ENCODE results near the gene DAO.
"Not testable (repeated sequence)": the region's sequence is repeated elsewhere in the genome, so short reads cannot be mapped to it uniquely, and the experiment has no call there.

DAO gene
- long read RNA-seq, donor 1, partial matches to known transcripts: 0 of 1 reads
- long read RNA-seq, donor 1, other reads (novel, unspliced or antisense): 0 of 1 reads
- long read RNA-seq, donor 2: 0 reads
- long read RNA-seq, donor 3, partial matches to known transcripts: 0 of 1 reads
- long read RNA-seq, donor 3, other reads (novel, unspliced or antisense): 0 of 1 reads
- long read RNA-seq, donor 4: 0 reads
- long read RNA-seq, donor 5: 0 reads
- long read RNA-seq, donor 6: 0 reads
- long read RNA-seq, donor 7: 0 reads
- long read RNA-seq, donor 8: 0 reads

- DNase-seq: no peak
These were observed at the start of gene DAO for GRCh38 chr12:108879615-108880254. Gene DAO, plus strand, starts transcription at chr12:108880092. Its CDS starts 4,915 bp downstream, at chr12:108885007.

DNA sequence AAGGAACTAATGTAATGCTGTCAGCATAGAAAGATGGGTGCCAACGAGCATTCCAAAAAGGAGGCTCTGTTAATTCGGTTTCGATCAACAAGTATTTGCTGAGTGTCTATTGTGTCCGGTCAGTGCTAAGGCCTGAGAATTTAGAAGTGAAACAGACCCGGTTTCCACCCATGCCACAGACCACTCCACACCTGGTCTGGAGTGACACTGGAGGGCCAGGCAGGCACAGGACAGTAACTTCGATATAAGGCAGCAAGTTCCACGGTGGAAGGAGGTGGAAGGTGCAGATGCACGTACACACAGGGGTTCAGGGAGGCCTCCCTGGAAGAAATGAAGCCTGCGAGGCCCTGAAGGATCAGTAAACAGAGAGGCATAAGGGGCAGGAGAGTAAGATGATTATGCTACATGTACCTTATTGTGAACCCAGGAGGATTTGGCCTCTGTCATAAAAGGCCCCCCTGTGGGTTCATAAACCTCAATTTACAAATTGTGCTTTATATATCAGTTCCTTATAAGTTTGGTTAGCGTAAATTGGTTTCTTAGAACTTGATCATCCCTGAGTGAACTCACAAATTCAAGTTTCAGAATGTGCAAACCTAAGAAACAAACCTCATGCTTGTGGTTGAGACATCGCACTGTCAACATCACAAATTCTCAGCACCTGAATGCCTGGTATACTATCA, 48.4 kb upstream of the DAO start:
- no peak for DNase-seq

GRCh38 chr12:108832208-108832607, 47.7 kb upstream of the DAO start:
- no peak for DNase-seq

DNA sequence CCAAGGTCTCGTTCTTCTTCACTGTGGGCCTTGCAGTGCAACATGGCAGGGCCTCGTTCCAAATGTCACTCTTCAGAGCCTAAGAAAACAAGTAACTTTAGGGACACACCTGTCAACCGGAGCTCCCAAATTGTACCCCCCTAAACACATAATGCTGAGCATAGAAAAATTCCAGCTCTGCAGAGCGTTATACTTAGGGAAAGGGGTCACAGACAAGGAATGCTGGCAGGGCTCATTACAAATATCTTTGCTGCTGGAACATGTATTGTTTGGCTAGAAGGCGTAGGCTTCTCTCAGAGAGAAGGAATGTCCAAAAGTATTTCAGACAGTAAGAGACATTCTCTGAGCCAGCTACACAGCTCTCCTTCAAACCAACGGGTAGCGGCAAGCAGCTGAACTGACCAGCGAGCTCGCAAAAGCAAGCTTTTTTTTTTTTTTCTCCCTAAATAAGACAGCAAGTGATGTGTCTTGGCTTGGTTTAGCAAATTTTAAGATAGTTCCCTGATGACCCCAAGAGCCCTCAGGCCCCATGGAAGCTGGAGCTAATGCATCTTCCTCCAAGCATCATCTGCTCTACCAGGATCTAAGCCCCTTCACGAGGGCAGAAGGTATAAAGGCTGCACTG, 47.0 kb upstream of the DAO start:
- no peak for DNase-seq

DNA sequence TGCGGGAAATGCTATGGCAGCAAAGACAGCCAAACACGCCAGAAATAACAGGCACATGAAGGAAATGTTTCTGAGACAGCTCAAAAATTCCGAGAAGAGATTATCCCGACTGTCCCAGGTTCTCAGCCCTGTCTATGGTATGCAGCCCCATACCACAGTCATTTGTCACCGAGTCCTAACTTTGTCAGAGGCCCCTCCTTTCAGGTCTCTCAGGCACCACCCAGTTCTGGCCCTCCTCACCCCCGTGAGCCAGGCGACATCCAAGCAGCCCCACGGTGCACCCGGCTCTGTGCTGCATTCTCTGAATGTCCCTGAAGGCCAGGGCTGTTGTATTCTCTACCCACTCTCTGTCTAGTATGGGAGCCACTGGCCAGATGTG, 46.5 kb upstream of the DAO start:
- DNase-seq: no peak

DNA sequence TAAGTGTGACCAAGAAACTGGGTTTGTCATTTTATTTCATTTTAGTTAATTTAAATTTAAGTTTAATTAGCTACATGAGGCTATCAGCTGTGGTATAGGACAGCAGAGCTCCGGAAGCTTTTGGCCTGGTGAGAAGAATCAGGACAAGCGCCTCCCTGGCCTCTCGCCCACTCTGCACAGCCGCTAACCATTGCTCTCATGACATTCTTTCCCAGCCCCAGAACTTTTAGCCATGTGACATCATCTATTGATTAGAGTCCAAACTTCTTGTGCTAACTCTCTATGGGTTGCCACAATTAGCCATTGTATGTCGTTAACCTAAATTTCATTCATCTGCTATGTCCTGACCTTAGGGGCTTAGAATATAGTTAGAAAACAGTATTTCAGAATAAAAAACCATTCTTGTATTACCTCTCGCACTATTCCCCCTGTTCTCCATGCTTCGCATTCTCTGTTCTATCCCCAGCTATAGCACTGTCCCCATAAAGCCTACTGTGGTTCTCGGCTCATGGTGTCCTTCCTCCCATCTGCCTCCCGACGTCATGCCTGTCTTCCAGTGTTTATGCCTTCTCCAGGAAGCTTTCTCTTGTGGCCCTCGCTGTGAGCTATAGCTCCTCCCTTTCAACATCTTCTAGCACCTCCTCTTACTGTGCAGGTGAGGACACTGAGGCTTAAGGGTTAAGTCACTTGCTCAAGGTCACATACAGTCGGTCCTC, 46.0 kb upstream of the DAO start:
- no peak for DNase-seq

DNA sequence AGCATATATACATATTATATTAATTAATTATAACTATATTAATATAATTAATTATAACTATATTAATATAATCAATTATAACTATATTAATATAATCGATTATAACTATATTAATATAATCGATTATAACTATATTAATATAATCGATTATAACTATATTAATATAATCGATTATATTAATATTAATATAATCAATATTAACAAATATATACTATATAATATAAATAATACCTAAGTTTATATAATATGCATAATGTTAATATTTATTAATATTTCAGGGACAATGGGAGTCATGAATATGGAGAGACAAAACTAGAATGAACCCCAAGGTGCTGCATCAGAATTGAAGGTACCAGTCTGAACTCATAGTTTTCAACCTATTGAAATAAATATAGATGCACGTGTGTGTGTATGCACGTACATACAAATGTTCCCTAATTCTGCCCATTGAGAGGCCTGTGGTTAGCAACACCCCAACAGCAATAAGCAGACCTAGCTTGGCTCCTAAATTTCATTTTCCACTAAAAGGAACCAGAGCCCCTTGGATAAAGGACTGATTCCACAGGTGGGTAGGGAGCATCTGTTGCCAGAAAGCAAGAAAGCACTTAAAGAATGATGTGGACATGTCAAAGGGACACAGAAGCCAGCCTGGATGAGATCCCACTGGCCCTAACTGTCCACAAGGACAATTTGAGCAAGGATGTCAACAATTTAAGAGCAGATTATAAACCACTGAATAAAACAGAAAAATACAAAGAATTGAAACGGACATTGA, 43.8 kb upstream of the DAO start:
- no peak for DNase-seq

DNA sequence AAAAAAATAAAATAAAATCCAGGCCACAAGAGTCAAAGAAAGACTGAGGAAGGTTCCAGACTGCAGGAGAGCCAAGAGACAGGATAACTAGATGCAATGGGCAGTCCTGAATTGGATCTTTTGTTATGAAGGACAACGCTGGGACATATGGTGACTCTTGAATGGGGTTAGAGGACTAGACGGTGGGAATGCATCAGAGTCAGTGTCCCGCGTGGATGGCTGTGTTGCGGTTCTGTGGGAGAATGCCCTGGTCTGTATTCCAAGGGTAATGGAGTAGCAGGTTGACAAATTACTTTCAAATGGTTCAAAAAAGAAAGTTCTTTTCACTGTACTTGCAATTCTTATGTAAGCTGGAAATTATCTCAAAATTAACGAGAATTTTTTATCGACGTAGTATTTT, 42.7 kb upstream of the DAO start:
- no peak for DNase-seq

GRCh38 chr12:108837680-108838079, 42.2 kb upstream of the DAO start:
- DNase-seq: no peak

- no peak for DNase-seq
These were observed 41.5 kb upstream of the DAO start for GRCh38 chr12:108838194-108839017.

DNA sequence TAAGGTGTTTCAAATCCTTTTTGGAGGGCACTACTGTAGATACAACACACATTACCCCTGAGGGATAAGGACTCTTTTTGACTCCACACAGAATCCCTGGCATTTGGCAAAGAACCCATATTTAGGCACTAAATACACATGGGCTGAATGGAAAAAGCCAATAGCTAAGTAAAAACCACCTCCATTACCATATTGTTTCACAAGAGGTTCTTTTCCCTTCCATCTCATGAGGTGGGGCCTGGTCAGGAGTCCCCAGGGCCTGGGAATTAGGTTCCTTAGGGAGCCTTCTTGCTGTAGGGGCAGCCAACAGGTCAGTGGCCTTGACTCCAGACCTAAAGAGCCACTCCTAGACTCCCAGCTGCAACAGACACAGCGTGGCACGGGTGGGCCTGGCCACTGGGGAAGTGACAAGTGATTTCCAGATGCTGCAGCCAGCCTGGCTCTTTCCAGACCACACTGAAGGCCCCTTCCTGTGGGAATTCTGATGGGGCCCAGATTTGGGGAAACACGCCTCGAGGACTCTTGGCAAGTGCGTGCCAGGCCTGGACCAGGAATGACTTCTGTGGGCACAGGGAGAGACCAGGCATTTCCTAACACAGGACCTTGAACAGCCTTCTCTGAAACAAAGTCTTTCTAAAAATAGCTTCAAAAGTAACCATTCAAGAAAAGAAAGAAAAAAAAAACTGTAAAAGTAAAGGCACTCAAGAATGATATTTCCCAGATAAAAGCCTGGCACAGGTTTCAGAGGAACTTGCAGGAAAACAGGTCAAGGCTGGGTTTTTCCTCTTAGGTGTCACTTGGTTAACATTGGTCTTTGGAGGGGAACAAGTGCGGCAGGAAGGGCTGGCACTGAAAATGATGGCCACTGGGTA, 40.6 kb upstream of the DAO start:
- DNase-seq: no peak

DNA sequence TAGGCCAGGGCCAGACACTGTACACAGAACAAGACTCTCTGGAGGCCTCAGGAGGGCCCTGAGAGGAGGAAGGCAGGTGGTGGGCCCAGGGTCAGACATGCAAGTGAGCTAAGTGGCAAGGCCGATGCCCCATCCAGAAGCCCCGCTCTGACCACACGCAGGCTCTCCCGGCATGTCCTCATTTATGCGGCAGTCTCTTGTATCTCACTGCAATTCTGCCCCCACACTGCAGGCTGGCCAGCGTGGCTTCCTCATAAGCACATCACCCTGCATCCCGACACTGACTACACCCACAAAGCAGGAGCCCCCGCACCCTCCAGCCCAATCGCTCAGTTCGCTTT, 40.0 kb upstream of the DAO start:
- DNase-seq: no peak

DNA sequence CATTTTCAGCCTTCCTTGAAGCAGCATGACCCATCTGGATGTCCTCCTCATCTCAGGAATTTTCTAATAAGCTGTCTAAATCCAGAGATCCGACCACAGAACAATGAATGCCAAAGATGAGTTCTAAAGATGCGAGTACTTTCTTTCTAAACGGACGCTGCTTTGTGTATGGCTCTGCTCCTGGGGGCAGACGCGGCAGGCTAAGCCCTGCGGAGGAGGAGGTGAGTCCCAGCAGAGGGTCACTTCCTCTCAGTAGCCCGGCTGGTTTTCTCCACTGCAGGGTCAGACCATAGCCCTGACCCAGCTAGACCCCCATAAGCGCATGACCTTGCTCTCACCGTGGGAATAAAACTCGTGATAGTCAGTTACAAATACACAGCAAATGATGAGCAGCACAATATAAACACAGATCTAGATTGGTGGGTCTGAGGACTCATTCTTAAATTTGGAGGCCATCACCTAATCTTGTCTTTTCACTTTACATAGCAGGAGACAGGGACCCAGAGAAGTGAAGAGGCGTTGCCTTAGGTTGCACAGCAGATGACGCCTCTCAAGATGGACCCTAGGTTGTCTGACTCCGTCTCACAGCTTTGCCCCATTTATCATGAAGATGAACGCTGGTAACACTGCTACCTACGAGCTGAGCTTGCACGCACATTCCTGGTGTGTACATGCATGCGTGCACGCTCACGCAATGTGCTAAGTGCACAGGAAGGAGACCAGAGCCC, 39.1 kb upstream of the DAO start:
- no peak for DNase-seq

GRCh38 chr12:108841825-108842224, 38.1 kb upstream of the DAO start:
- DNase-seq: not testable (repeated sequence)

DNA sequence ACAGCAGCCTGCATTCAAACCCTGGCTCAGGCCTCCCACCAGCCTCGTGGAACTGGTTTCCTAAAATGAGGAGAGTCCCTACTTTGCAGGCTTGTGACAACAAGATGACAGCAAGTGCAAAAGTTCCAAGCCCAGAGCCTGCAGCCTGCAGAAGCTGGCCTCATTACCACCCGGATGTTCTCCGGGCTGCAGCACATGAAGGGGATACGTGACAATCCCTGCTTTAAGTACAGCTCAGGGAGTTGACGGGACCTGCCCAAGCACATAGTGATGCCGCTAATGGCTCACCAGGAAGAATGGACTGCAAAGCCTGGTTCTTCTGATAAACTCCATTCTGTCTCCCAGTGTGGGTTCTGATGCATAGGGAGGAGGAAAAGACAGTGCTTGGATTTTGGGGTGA, 37.5 kb upstream of the DAO start:
- DNase-seq: no peak

DNA sequence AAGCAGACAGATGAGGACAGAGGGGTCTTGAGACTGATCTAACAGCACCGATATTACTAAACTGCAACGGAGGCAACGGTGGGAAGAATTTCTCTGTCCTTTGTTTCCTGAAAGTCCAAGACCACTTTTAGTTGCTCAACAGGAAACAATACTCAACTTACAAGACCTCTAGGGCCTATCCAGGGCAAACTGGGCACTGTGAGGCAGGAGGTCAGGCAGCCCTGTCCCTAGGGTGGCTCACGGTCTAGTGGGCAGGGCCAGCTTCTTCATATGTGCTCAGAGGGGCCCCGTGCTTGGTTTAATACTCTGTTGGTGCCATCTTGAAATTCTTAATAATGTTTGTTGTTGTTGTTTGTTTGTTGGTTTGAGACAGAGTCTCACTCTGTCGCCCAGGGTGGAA, 36.7 kb upstream of the DAO start:
- DNase-seq: no peak

DNA sequence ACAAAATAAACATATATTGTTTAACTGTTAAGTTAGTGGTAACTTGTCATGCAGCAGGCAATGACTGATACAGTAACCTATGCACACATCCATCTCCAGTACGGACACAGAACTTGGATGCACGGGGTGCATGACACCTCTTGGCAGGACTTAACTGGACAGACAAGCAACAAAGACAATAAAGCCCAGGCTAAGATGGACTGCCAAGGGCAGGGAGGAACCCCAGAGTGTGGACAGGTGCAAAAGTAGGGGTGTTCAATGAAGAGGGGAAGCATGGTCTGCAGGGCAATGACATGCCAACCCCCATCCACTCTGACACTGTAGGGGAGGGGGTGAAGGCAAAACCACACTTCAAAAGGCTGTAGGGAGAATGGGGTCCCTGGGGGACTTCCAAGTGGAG, 34.2 kb upstream of the DAO start:
- DNase-seq: no peak

- DNase-seq: no peak
These were observed 33.6 kb upstream of the DAO start for GRCh38 chr12:108846290-108846701.

- DNase-seq: no peak
These were observed 32.2 kb upstream of the DAO start for GRCh38 chr12:108847705-108848104.

All from right kidney (tissue), 9 donors.